ENCODE data around the gene PRDM2.

Gene PRDM2

DNA sequence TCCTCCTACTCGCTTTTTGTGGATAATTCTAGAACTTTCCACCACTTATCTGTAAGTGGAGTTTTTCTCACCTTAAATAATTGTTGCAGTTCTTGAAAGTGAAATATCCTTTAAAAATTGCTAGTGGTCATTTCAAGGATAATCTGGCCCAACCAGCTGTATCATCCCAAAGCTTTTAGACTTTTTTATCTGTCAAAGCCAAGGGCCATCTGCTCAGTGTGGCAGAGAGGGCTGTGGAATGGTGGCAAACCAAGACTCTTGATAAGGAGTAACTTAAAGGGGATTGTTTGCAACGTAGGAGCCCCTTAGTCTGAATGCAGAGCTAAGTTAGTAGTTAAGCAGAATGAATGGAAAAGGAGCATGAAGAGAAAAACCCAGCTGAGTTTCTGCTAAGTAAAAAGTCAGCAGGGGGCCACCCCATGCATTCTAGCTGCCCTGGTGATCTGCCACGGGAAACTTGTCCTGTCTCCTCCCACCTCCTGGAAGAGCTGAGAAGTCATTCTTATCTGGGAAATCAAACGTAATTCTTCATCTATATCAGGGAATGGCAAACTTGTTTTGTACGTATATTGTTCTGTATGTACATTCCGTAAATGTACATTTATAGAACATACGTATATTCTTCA is 169.3 kb downstream of the PRDM2 start:
- no peak for DNase-seq

DNA sequence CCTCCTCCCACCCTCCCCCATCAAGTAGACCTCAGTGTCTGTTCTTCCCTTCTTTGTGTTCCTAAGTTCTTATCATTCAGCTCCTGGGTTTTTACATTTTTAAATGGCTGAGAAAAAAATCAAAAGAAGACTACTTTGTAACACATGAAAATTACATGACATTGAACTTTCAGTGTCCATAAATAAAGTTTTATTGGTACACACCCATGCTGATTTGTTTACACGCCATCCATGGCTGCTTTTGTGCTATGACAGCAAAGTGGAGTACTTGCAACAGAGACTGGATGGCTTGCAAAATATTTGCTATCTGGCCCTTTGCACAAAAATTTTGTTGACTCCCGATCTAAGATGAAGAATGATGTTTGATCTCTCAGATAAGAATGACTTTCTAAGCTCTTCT is 171.4 kb downstream of the PRDM2 start:
- DNase-seq: no peak

DNA sequence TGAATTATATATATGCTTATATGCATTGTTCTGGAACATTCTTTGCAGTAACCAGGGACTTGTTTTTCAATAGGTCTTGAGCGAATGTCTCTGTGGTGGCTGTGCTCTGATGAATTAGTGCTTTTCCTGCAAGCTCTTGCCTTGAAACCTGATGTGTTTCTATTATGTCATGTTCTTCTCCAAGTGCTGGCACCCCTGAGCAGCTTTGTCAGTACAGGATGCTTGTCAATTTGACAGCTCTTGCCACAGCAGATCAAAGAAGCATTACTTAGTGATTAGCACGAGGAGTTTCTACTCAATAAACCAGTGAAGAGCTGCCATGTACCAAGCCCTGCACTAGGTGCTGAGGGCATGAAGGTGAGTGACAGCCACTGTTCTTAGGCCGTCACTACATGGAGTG is 171.9 kb downstream of the PRDM2 start:
- no peak for DNase-seq

DNA sequence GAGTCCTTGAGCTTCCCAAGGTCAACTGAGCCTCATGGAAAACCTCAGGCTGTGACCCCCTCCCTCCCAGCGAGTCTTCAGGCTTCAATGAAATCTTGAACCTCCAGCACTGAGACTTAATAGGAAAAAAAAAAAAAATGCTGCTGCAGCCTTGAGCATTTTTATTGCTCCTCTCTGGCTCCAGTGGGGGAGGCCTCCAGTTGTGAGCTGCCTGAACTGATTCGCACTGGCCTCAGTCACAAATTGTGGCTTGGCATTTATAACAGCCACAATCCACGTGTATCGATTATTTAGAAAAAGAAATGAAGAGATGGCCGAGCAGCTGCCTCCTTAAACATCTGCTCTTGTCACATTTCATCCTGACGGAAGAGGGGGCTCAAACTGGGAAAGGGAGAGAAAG is 173.0 kb downstream of the PRDM2 start:
- no peak for DNase-seq
